BJ (cell line): ENCODE results near the gene PRKAA1. TPM values are rescaled to one million over a fixed set of nuclear protein-coding genes. Genes with fewer than 3 reads are reported as not detected.
"Not testable (repeated sequence)": the region's sequence is repeated elsewhere in the genome, so short reads cannot be mapped to it uniquely, and the experiment has no call there.

ENCODE experiments used
- CTCF ChIA-PET: fragments of 350-600 bp; formaldehyde crosslinking; extraction: SDS; loops from one replicate; lab custom pipeline; 2021; ENCODE audit warnings: antibody characterized with exemption, inconsistent platforms; lab: Yijun Ruan, JAX
- POLR2A ChIA-PET: fragments of 300-600 bp; sonication (Branson Sonifier 250); formaldehyde crosslinking; extraction: SDS; loops from one replicate; lab custom pipeline; 2021; ENCODE audit warnings: antibody characterized with exemption; lab: Charles Lee
- DNase-seq: peaks from one replicate; pipeline ENCODE4 v3.0.0-alpha.2; 2011; ENCODE audit warnings: low read depth
- H3K27me3 ChIP-seq: 2 replicates; pipeline ENCODE4 v1.6.0; 2011; ENCODE audit warnings: low read length; ENCODE audit not compliant: control insufficient read depth, insufficient read depth
- H3K36me3 ChIP-seq: 2 replicates; pipeline ENCODE4 v1.5.1; 2011; ENCODE audit warnings: low read length; ENCODE audit not compliant: control insufficient read depth, insufficient read depth
- H3K4me3 ChIP-seq: 2 replicates; pipeline ENCODE4 v1.5.1; 2011; ENCODE audit warnings: low read depth, mild to moderate bottlenecking, control low read depth, low read length
- CTCF ChIP-seq: IDR thresholded peaks from 2 replicates; pipeline ENCODE4 v1.5.1; 2011; ENCODE audit warnings: low read depth, mild to moderate bottlenecking, control low read depth, inconsistent platforms, low read length, moderate library complexity; ENCODE audit not compliant: insufficient read depth
- polyA plus RNA-seq: library from polyadenylated mRNA; depleted of rRNA; stranded (reverse); fragments of >200 nt; gene quantifications from 2 replicates; pipeline ENCODE4 v1.2.3, GENCODE V29; 2011

PRKAA1 gene
- polyA plus RNA-seq, 1 experiment = 28.9 TPM

GRCh38 chr5:40828690-40829661 lies 30.8 kb upstream of the PRKAA1 start:
- TF ChIP-seq CTCF = no peak
- no peaks in the 10 kb centered on the region for H3K27me3 ChIP-seq
- DNase-seq = no peak
- POLR2A ChIA-PET = no interaction called here
- CTCF ChIA-PET = no interaction called here
- peaks cover 29% of the 10 kb centered on the region for H3K36me3 ChIP-seq
- H3K4me3 ChIP-seq = no peak overlapping the region

- H3K4me3 ChIP-seq = no peak overlapping the region
- no peak for DNase-seq
- H3K27me3 ChIP-seq = no peaks in the 10 kb centered on the region
- peaks cover 28% of the 10 kb centered on the region for H3K36me3 ChIP-seq
- POLR2A ChIA-PET = no interaction called here
- TF ChIP-seq CTCF = no peak
- CTCF ChIA-PET = no interaction called here
Measured at GRCh38 chr5:40828021-40828631, 30.0 kb upstream of the PRKAA1 start.

- no peak for TF ChIP-seq CTCF
- POLR2A ChIA-PET = no interaction called here
Measured at GRCh38 chr5:40827188-40827977, 29.2 kb upstream of the PRKAA1 start.

GRCh38 chr5:40826489-40827187 lies 28.5 kb upstream of the PRKAA1 start:
- no peak for TF ChIP-seq CTCF
- H3K27me3 ChIP-seq = no peaks in the 10 kb centered on the region
- H3K36me3 ChIP-seq = peaks cover 23% of the 10 kb centered on the region
- DNase-seq = no peak
- POLR2A ChIA-PET = interaction anchor here (0.6 kb wide), 1 partner anchor 25 kb away, joined by 5 read pairs; no protein-coding TSS in a partner anchor
- H3K4me3 ChIP-seq = no peak overlapping the region
- CTCF ChIA-PET = interaction anchor here (1.5 kb wide), 1 partner anchor 12 kb away, joined by 4 read pairs; no protein-coding TSS in a partner anchor

More at GRCh38 chr5:40827188-40827977, 29.2 kb upstream of the PRKAA1 start:
- Histone ChIP-seq H3K4me3 (no peak overlapping the region), H3K27me3 (no peaks in the 10 kb centered on the region), H3K36me3 (peaks cover 26% of the 10 kb centered on the region)
- CTCF ChIA-PET = interaction anchor here (1.5 kb wide), 1 partner anchor 12 kb away, joined by 4 read pairs; no protein-coding TSS in a partner anchor
- DNase-seq = no peak

- CTCF ChIA-PET, H3K4me3 ChIP-seq, DNase-seq, H3K27me3 ChIP-seq: not testable (repeated sequence)
- H3K36me3 ChIP-seq = peaks cover 14% of the 10 kb centered on the region
- POLR2A ChIA-PET = interaction anchor here (0.6 kb wide), 1 partner anchor 24 kb away, joined by 5 read pairs; no protein-coding TSS in a partner anchor
Measured at GRCh38 chr5:40825461-40826043, 27.4 kb upstream of the PRKAA1 start.
